HL-60 (cell line): ENCODE results near the gene KRTAP12-2.

Experiments
- CTCF ChIP-seq: IDR thresholded peaks from one replicate; pipeline ENCODE4 v1.5.1; 2011; ENCODE audit warnings: low read length, control low read depth, inconsistent platforms; ENCODE audit not compliant: insufficient read depth
- POLR2AphosphoS5 ChIP-seq: IDR thresholded peaks from 2 replicates; pipeline ENCODE4 v1.6.1; 2012; ENCODE audit warnings: low read depth
- REST ChIP-seq: IDR thresholded peaks from 2 replicates; pipeline ENCODE4 v1.6.1; 2012; ENCODE audit warnings: low read depth; ENCODE audit not compliant: insufficient replicate concordance
- SPI1 ChIP-seq: IDR thresholded peaks from 2 replicates; pipeline ENCODE4 v1.6.1; 2012; ENCODE audit warnings: low read depth, mild to moderate bottlenecking, borderline replicate concordance

- TF ChIP-seq POLR2AphosphoS5 (no peak), CTCF (no peak), REST (no peak), SPI1 (no peak)
These were observed 26.2 kb upstream of the KRTAP12-2 start for GRCh38 chr21:44692798-44693512.
